HEK293T (cell line): ENCODE data around the gene DLL1.

Source experiments
- CTCF ChIA-PET: fragments of 350-600 bp; formaldehyde crosslinking; extraction: SDS; loops from one replicate; lab custom pipeline; 2021; ENCODE audit warnings: antibody characterized with exemption, inconsistent platforms; lab: Yijun Ruan, JAX
- POLR2A ChIA-PET: fragments of 350-600 bp; formaldehyde crosslinking; extraction: SDS; loops from one replicate; lab custom pipeline; 2020; ENCODE audit warnings: antibody characterized with exemption, inconsistent platforms; lab: Yijun Ruan, JAX
- DNase-seq: peaks from one replicate; pipeline ENCODE4 v3.0.0; 2012; ENCODE audit warnings: mixed read lengths; ENCODE audit errors: extremely low spot score
- ARNT ChIP-seq: fragments of 450-650 bp; IDR thresholded peaks from 2 replicates; pipeline ENCODE4 v1.6.1; 2017; ENCODE audit warnings: mild to moderate bottlenecking
- BHLHE40 ChIP-seq: fragments of 450-650 bp; IDR thresholded peaks from 2 replicates; pipeline ENCODE4 v1.6.1; 2016; ENCODE audit warnings: mild to moderate bottlenecking, moderate library complexity, borderline replicate concordance
- CTBP1 ChIP-seq: fragments of 450-650 bp; IDR thresholded peaks from 2 replicates; pipeline ENCODE4 v1.6.1; 2016; ENCODE audit warnings: borderline replicate concordance
- ELF4 ChIP-seq: fragments of 450-650 bp; IDR thresholded peaks from 2 replicates; pipeline ENCODE4 v1.6.1; 2017; ENCODE audit warnings: antibody characterized with exemption
- FOXA1 ChIP-seq: fragments of 450-650 bp; IDR thresholded peaks from 2 replicates; pipeline ENCODE4 v1.6.1; 2016; ENCODE audit warnings: mild to moderate bottlenecking
- FOXK2 ChIP-seq: fragments of 450-650 bp; IDR thresholded peaks from 2 replicates; pipeline ENCODE4 v1.6.1; 2016; ENCODE audit warnings: mild to moderate bottlenecking
- FOXM1 ChIP-seq: fragments of 450-650 bp; IDR thresholded peaks from 2 replicates; pipeline ENCODE4 v1.6.1; 2017; ENCODE audit warnings: mild to moderate bottlenecking, borderline replicate concordance
- HDGF ChIP-seq: fragments of 450-650 bp; IDR thresholded peaks from 2 replicates; pipeline ENCODE4 v1.6.1; 2017; ENCODE audit warnings: antibody characterized with exemption, borderline replicate concordance
- L3MBTL2 ChIP-seq: fragments of 450-650 bp; conservative IDR thresholded peaks from 2 replicates; pipeline ENCODE4 v1.6.1; 2016; ENCODE audit warnings: mild to moderate bottlenecking
- LEF1 ChIP-seq: fragments of 450-650 bp; IDR thresholded peaks from 2 replicates; pipeline ENCODE4 v1.6.1; 2017; ENCODE audit warnings: mild to moderate bottlenecking, borderline replicate concordance
- NFRKB ChIP-seq: fragments of 450-650 bp; IDR thresholded peaks from 2 replicates; pipeline ENCODE4 v1.6.1; 2016; ENCODE audit warnings: mild to moderate bottlenecking, moderate library complexity
- SP1 ChIP-seq: fragments of 450-650 bp; IDR thresholded peaks from 2 replicates; pipeline ENCODE4 v1.6.1; 2017
- SUZ12 ChIP-seq: fragments of 450-650 bp; IDR thresholded peaks from 2 replicates; pipeline ENCODE4 v1.6.1; 2016; ENCODE audit warnings: mild to moderate bottlenecking
- TARDBP ChIP-seq: fragments of 450-650 bp; IDR thresholded peaks from 2 replicates; pipeline ENCODE4 v1.6.1; 2016
- ZNF384 ChIP-seq: fragments of 450-650 bp; IDR thresholded peaks from 2 replicates; pipeline ENCODE4 v1.6.1; 2016
- TF ChIP-seq, protein P1 (sequence below): fragments of 450-650 bp; IDR thresholded peaks from 2 replicates; pipeline ENCODE4 v1.6.1; 2016

The DLL1 gene

DNA sequence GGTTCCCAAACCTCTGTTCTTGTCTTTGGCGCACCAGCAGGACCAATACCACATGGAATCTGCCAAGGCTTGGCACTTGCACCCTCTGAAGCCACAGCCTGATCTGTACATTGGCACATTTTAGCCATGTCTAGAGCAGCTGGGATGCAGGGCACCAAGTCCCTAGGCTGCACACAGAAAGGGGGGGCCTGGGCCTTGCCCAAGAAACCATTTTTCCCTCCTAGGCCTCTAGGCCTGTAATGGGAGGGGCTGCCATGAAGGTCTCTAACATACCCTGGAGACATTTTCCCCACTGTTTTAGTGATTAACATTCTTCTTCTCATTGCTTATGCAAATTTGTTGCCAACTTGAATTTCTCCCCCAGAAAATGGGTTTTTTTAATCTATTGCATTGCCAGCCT lies 10.3 kb upstream of the DLL1 start:
- ChIA-PET POLR2A (no interaction called here), CTCF (no interaction called here)
- TF ChIP-seq ARNT (no peak), HDGF (no peak), FOXK2 (no peak)
- no peak for DNase-seq

DNA sequence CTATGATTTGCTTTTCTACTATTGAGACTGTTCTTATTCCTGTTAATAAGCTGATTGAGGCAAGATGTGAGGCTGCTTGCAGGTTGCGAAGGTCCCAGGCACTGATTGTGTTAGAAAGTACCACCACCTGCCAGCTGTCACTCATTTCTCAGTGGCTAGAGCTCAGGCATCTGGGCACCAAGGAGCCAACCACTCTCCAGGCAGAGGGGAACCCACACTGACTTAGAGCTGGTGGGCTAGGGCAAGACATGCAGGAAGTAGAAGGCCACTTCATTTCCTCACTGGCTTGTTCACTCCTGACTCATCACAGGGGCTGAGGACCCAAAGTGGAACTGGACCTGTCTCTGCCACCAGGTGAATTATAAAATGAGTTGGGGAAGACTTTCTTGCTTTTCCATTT lies 7.8 kb upstream of the DLL1 start:
- CTCF ChIA-PET: interaction anchor here (0.7 kb wide), 1 partner anchor 1344 kb away, joined by 4 read pairs; no protein-coding TSS in a partner anchor
- no peak for DNase-seq
- POLR2A ChIA-PET: no interaction called here
- TF ChIP-seq HDGF: no peak
- TF ChIP-seq ZNF384: no peak
- no peak for TF ChIP-seq FOXK2
- TF ChIP-seq NFRKB: no peak
- no peak for TF ChIP-seq CTBP1
- TF ChIP-seq FOXA1: no peak
- TF ChIP-seq SUZ12: no peak
- TF ChIP-seq, protein P1, sequence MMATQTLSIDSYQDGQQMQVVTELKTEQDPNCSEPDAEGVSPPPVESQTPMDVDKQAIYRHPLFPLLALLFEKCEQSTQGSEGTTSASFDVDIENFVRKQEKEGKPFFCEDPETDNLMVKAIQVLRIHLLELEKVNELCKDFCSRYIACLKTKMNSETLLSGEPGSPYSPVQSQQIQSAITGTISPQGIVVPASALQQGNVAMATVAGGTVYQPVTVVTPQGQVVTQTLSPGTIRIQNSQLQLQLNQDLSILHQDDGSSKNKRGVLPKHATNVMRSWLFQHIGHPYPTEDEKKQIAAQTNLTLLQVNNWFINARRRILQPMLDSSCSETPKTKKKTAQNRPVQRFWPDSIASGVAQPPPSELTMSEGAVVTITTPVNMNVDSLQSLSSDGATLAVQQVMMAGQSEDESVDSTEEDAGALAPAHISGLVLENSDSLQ: no peak
- no peak for TF ChIP-seq ARNT
- TF ChIP-seq SP1: no peak
- no peak for TF ChIP-seq FOXM1
- TF ChIP-seq LEF1: no peak
- TF ChIP-seq L3MBTL2: no peak

DNA sequence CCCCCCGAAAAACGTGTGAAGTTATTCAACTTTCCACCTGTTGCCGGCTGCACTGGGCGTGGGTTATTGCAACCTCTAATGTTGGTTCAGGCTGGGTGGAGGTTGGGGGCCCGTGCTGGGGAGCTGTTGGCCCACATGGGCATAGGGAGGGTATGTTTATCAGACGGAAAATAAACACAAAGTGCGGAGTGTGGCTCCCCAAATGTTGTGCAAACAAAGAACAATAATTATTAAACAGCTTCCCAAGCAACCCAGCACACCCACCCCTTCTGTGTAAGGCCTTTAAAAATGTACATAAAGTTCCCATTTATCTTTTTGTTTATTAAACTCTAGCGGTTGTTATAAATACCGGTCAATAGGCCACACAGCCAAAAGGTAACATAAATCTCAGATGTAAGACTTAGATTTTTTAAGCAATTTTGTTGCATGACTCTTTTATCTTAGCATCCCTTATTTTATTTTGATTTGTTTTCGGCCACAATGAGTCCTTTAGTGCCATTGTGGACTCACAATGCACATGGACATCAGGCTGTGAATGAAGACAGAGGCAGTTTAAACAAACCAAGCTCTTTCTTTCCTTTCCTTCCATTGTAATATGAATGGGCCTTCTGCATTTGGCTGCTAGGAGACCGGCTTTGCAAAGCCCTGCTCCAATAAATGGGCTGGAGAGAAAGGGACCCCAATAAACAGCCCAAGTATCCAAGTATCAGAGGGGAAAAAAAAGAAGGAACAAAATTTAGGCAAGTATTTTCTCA lies 6.9 kb upstream of the DLL1 start:
- POLR2A ChIA-PET: no interaction called here
- no peak for DNase-seq
- no peak for TF ChIP-seq ELF4
- no peak for TF ChIP-seq L3MBTL2
- TF ChIP-seq, protein P1: no peak
- no peak for TF ChIP-seq SUZ12
- TF ChIP-seq ZNF384: no peak
- TF ChIP-seq BHLHE40: no peak
- no peak for TF ChIP-seq FOXM1
- TF ChIP-seq CTBP1: no peak
- TF ChIP-seq TARDBP: no peak
- TF ChIP-seq FOXK2: no peak
- no peak for TF ChIP-seq FOXA1
- no peak for TF ChIP-seq NFRKB
- no peak for TF ChIP-seq ARNT
- no peak for TF ChIP-seq LEF1
- TF ChIP-seq HDGF: no peak
- no peak for TF ChIP-seq SP1
- CTCF ChIA-PET: no interaction called here

DNA sequence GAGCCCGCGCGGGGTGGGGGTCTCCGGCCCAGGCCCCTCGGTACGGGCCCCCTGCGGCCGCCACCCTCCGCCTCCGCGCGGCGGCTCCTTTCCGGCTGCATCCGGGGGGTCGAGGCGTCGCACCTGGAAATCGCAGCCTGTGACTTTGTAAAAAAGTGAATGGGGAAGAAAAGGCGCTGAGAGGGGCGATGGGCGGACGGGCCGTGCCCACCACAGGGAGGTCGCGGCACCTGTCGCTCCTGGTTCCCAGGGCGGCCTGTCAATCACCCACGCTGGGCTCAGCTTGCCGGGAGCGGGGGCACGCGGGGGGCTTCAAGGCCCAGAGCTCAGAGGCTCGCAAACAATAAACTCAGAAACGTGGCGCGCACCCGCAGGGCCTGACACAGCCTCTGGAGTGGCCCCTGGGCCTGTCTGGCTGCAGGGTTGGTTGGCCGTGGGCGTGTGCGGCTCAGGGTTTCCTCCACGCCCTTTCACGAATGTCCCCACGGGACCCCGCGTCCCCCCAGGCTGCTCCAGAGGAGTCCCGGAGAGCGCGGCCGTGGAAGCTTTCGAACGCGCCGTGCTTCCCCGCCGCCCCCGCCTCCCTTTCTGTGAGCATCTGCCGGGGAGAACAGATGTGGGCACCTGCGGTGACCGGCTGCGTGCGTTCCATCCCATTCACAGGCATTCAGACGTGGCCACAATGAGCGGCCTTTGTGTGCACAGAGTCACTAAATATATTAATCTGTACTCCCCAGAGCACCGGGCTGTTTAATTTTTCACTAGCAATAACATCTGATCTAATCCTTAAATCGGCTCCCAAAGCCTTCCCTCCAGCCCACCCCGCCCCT lies 6.1 kb upstream of the DLL1 start:
- DNase-seq: no peak
- ChIA-PET CTCF (no interaction called here), POLR2A (no interaction called here)
- TF ChIP-seq SP1 (no peak), ARNT (no peak), BHLHE40 (no peak), FOXM1 (no peak), SUZ12 (no peak)
- TF ChIP-seq, protein P1: no peak; the same call in 1 of the 2 replicates

DNA sequence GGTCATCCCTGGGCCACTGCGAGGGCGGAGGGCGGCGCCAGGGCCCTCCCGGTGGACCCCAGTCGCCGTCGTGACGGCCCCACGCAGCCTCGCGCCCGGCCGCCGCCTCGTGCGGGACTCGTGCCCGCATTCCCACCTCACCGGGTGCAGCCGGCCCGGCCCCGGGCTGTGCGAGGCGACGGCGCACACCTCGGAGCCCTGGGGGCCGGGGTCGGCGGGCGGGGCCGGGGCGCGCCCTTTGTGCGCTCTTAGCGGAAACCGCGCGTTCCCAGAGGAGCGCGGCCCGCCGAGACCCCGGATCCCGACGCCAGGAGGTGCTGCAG lies 5.5 kb upstream of the DLL1 start:
- CTCF ChIA-PET: interaction anchor here (0.7 kb wide), 1 partner anchor 16 kb away, joined by 3 read pairs; no protein-coding TSS in a partner anchor
- TF ChIP-seq TARDBP (no peak), FOXK2 (no peak), SUZ12 (no peak), FOXM1 (no peak), CTBP1 (no peak), SP1 (no peak), ZNF384 (no peak), HDGF (no peak), ELF4 (no peak), L3MBTL2 (no peak), NFRKB (no peak), FOXA1 (no peak), ARNT (no peak), LEF1 (no peak), BHLHE40 (no peak)
- TF ChIP-seq, protein P1: no peak

More for the DNA sequence above, 5.5 kb upstream of the DLL1 start:
- POLR2A ChIA-PET: no interaction called here
- no peak for DNase-seq
